Body of pancreas (tissue), 4 donors: Measurements from ENCODE around the gene CYB5A. TPM values are rescaled to one million over a fixed set of nuclear protein-coding genes. Genes with fewer than 3 reads are reported as not detected.
"Not testable (repeated sequence)": the region's sequence is repeated elsewhere in the genome, so short reads cannot be mapped to it uniquely, and the experiment has no call there.

Experiments
- ATAC-seq: fragments of 150-250 bp; one replicate; pipeline ENCODE4 v1.9.1; 2016
- DNase-seq, 4 donors: peaks; one replicate each; pipeline ENCODE4 v3.0.0-alpha.2; 2019
- H3K27ac ChIP-seq, 4 donors: fragments of 200-600 bp; sonication (generic); 1 replicate in 3 of 4; 2 replicates in 1 of 4; pipeline versions ENCODE4 v1.5.1 to v1.6.1; 2016 to 2019; ENCODE audit warnings: mild to moderate bottlenecking in 1 of 4, mixed read lengths in 1 of 4, moderate library complexity in 1 of 4
- H3K27me3 ChIP-seq, 2 donors: fragments of 200-600 bp; sonication (generic); one replicate each; pipeline ENCODE4 v1.6.0; 2016; ENCODE audit warnings: mild to moderate bottlenecking in 1 of 2
- H3K36me3 ChIP-seq, 2 donors: fragments of 200-600 bp; sonication (generic); replicated peaks in 1 of 2; 2 replicates each; pipeline ENCODE4 v1.5.1; 2016; ENCODE audit warnings: low read depth in 2 of 2; ENCODE audit not compliant: insufficient read depth in 1 of 2
- H3K4me1 ChIP-seq: fragments of 200-600 bp; sonication (generic); one replicate; pipeline ENCODE4 v1.6.0; 2016
- H3K4me3 ChIP-seq, 2 donors: fragments of 200-600 bp; sonication (generic); 1 replicate in 1 of 2; 2 replicates in 1 of 2; pipeline ENCODE4 v1.5.1; 2016 to 2019
- H3K9me3 ChIP-seq, 3 donors: fragments of 200-600 bp; sonication (generic); 1 replicate in 2 of 3; 2 replicates in 1 of 3; pipeline ENCODE4 v1.5.1; 2016
- CTCF ChIP-seq, 7 experiments: fragments of 450-650 bp in 4 of 7; fragments of 200-600 bp in 3 of 7; sonication (generic) in 3 of 7; IDR thresholded peaks; one replicate each; pipeline ENCODE4 v1.5.1; 2016 to 2019; ENCODE audit warnings: antibody characterized with exemption in 7 of 7
- POLR2A ChIP-seq, 3 donors: fragments of 450-650 bp; IDR thresholded peaks; one replicate each; pipeline ENCODE4 v1.6.1; 2016; ENCODE audit warnings: antibody characterized with exemption in 3 of 3, mild to moderate bottlenecking in 2 of 3
- whole genome bisulfite sequencing, 2 donors: methylation state at CpG; one replicate each; pipeline ENCODE4 v1.1.5; 2017; 5-methylcytosine and 5-hydroxymethylcytosine counted together
- intact Hi-C: fragments of 100-400 bp; cut with DNase I; formaldehyde crosslinking; loops from one replicate; pipeline ENCODE4 v1.15.1; 2023
- total RNA-seq, 2 donors: library from RNA; depleted of rRNA; stranded (reverse); fragments of >200 nt; gene quantifications; one replicate each; pipeline ENCODE4 v1.1.0, GENCODE V29; 2016

Gene CYB5A
- total RNA-seq, 2 donors from 2014 or later, result 209 to 264 TPM

GRCh38 chr18:74286856-74287255 lies 4.9 kb downstream of the CYB5A start:
- Histone ChIP-seq H3K4me3 (no peak overlapping the region), H3K9me3 (no peaks in the 10 kb centered on the region), H3K27me3 (no peaks in the 10 kb centered on the region), H3K36me3 (no peaks in the 10 kb centered on the region), H3K27ac (peak overlapping the region; percentile 84 to 95 (median 92)), H3K4me1 (peaks cover 83% of the 10 kb centered on the region)
- ATAC-seq, result no peak
- intact Hi-C loops, result no loop called here
- no peak for DNase-seq
- TF ChIP-seq POLR2A (IDR thresholded peaks at IDR 0.05) (no peak), CTCF (IDR thresholded peaks at IDR 0.05) (no peak)
- 51 to 55% methylated on average over 2 of the region's 2 CpGs for WGBS, 2 donors

- intact Hi-C loops, result no loop called here
- H3K9me3 ChIP-seq, result no peaks in the 10 kb centered on the region
- TF ChIP-seq POLR2A (IDR thresholded peaks at IDR 0.05) (peak in 2 of 3 donors; percentile 49 to 56), CTCF (IDR thresholded peaks at IDR 0.05) (no peak)
- H3K4me1 ChIP-seq, result peaks cover 89% of the 10 kb centered on the region
- no peaks in the 10 kb centered on the region for H3K36me3 ChIP-seq
- DNase-seq, result peak; percentile 67 to 85 (median 73)
- peak overlapping the region; percentile 84 to 95 (median 92) for H3K27ac ChIP-seq
- peak; percentile 54 for ATAC-seq
- H3K4me3 ChIP-seq, result no peak overlapping the region
- WGBS, 2 donors, result 30 to 36% methylated on average over 4 of the region's 4 CpGs
- H3K27me3 ChIP-seq, result no peaks in the 10 kb centered on the region
Observed at GRCh38 chr18:74286106-74286855, 5.5 kb downstream of the CYB5A start.

DNA sequence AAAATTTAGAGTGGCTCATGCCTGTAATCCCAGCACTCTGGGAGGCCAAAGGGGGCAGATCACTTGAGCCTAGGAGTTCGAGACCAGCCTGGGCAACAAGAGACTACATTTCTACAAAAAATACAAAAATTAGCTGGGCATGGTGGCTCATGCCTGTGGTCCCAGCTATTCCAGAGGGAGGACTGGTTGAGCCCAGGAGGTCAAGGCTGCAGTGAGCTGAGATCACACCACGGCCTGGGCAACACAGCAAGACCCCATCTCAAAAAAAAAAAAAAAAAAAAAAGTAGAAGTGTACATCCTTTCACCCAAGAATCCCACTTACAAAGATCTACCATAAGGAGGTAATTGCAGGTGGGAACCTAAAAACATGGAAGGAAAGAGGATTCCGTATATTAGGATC lies 6.2 kb downstream of the CYB5A start:
- DNase-seq, H3K36me3 ChIP-seq, H3K4me3 ChIP-seq, H3K27me3 ChIP-seq, ATAC-seq, intact Hi-C loops, H3K9me3 ChIP-seq: not testable (repeated sequence)
- H3K27ac ChIP-seq, result peak overlapping the region; percentile 82 to 95 (median 92)
- WGBS, 2 donors, result 58 to 61% methylated on average over 3 of the region's 3 CpGs
- H3K4me1 ChIP-seq, result peaks cover 96% of the 10 kb centered on the region

DNA sequence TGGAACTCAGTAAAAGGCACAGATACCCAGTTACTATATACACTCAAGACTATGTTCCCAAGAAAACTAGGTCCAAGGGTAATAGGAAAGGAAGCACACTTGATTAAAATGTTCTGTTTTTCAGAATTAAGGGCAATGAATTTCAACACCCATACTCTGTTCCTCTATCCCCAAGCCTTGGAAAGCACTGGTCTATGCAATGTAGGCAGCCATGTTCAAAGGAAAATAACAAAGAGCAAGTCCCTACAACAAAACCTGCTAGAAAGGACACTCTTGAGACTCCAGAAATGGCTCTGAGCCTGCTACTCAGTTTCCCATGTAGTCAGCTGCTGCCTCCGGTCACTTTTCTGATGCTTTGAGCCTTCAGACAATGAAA lies 6.8 kb downstream of the CYB5A start:
- no peak for ATAC-seq
- no peaks in the 10 kb centered on the region for H3K27me3 ChIP-seq
- no peak overlapping the region for H3K4me3 ChIP-seq
- 70 to 84% methylated on average over 1 of the region's 1 CpG for WGBS, 2 donors
- no peak for DNase-seq
- no peaks in the 10 kb centered on the region for H3K9me3 ChIP-seq
- TF ChIP-seq POLR2A (IDR thresholded peaks at IDR 0.05) (no peak), CTCF (IDR thresholded peaks at IDR 0.05) (no peak)
- H3K36me3 ChIP-seq, result no peaks in the 10 kb centered on the region
- intact Hi-C loops, result no loop called here
- peaks cover 97% of the 10 kb centered on the region for H3K4me1 ChIP-seq
- H3K27ac ChIP-seq, result peak overlapping the region; percentile 72 to 95 (median 92)

DNA sequence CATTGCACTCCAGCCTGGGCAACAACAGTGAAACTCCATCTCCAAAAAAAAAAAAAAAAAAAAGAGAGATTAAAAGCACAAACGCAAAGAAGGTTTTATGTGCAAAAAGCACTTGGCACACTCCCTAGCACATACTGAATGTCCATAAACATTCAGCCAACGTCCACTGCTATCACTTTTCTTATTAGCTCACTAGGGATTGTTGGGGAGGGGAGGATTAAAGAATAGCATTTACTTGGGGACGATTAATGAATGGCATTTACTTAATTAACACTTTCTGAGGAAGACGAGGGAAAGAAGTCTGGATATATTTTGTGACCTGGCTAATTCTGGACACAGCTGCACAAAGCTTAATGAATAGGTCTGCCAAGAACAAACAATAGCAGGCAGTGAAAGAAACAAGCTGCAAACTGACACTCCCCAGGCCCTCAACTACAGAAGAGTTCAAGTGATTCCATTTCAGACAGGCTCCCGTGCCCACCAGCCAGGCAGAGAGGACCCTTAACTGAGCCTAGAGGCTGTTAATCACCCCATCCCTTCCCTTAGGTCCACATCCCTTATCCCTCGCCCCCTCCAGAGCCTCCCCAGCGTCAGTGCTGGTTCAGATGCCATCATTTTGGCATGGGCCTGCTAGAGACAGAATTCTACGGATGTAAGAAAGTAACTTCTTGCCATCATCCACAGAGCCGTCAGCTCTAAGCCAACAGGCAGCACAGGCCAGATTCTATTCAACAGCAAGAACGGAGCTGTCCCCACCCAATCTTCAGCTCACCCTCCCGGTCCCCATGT lies 7.4 kb downstream of the CYB5A start:
- no peak for ATAC-seq
- Histone ChIP-seq H3K36me3 (no peaks in the 10 kb centered on the region), H3K27ac (peak overlapping the region; percentile 72 to 95 (median 92)), H3K27me3 (no peaks in the 10 kb centered on the region), H3K4me1 (peaks cover 95% of the 10 kb centered on the region), H3K9me3 (no peaks in the 10 kb centered on the region), H3K4me3 (no peak overlapping the region)
- DNase-seq, result no peak
- 20 to 26% methylated on average over 10 to 11 of the region's 11 CpGs for WGBS, 2 donors
- intact Hi-C loops, result no loop called here
- no peak for TF ChIP-seq CTCF (IDR thresholded peaks at IDR 0.05)
- TF ChIP-seq POLR2A (IDR thresholded peaks at IDR 0.05), result no peak
